Right ventricle myocardium inferior (tissue), 1 donor: ENCODE measurements around the gene KRT82. TPM values are rescaled to one million over a fixed set of nuclear protein-coding genes. Genes with fewer than 3 reads are reported as not detected.
"Not testable (repeated sequence)": the region's sequence is repeated elsewhere in the genome, so short reads cannot be mapped to it uniquely, and the experiment has no call there.

Experiments used
- ATAC-seq: fragments of 200-7000 bp; cut with Tn5 transposase; one replicate; pipeline ENCODE4 v1.9.1; 2020; ENCODE audit warnings: mild to moderate bottlenecking, moderate library complexity
- DNase-seq: peaks from one replicate; pipeline ENCODE4 v3.0.0; 2021; ENCODE audit errors: missing footprints
- intact Hi-C: fragments of 100-400 bp; cut with DNase I; formaldehyde crosslinking; loops from one replicate; pipeline ENCODE4 v1.11.0; 2022
- total RNA-seq: library from RNA; stranded (reverse); fragmentation: NEBNext Ultra II Directional; extraction: Animal tissue kit (Norgen Biotek cat#: 25700); gene quantifications from one replicate; pipeline ENCODE4 v1.2.1, GENCODE V29; 2021
- donor health status: DM: no; HTN: yes; CAD: no; lungs with severe emphysema.

The KRT82 gene
- total RNA-seq, 1 donor from 2014 or later: not detected

DNA sequence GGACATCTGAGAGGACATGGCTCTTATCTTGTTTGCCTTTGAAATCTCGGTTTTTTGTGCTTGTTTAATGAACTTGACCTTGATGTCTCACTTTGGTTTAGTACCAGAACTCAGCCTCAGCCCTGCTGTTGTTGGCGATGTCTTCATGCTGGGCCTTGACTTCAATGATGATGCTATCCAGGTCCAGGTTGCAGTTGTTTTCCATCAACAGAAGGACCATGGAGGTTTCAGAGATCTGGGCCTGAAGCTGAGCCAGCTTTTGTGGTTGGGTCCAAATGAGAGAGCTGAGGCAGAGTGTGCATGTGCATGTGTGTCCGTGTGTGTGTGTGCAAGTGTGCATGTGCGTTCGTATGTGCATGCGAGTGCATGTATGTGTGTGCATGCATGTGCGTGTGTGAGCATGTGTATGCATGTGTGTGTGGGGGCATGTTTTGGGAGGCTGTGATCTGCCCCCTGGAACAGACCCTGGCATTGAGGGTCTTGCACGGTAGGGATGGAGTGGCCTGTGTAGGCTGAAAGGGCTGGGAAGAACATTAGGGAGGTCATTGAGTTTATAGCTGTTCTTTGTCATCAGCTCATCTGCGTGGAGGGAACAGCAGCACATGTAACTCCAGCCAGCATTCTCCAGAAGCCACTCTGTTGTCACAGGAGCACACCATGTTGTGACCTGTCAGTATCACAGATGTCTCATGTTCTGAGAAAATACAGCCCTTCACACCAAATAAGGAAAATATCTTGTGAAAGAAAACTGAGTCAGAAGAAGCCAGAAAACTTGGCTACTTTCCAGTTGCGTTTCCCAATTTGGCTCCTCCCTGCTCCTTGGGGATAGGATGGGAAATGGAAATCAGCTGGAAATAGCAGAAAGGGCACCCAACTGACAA is 10.0 kb upstream of the KRT82 start:
- ATAC-seq (peak; percentile 95), DNase-seq (no peak)
- intact Hi-C loops: no loop called here

DNA sequence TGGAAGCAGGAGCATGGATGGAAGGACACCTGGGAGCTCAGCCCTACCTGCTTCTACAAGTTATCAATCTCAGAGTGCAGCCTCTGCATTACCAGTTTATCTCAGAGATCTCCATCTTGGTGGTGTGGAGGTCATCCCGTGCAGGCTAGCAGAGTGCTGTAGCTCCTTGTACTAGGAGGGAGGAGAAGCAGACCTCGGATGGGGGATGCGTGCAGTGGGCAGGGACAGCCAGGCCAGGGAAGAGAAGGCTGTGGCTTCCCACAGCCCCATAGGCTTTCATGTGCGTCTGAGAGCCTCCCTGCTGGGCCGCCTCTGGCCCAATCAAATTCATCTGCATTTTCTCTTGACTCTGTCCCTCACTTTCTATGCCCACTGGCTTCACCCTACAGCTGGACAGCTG is 8.8 kb upstream of the KRT82 start:
- DNase-seq: no peak
- intact Hi-C loops: no loop called here
- no peak for ATAC-seq

DNA sequence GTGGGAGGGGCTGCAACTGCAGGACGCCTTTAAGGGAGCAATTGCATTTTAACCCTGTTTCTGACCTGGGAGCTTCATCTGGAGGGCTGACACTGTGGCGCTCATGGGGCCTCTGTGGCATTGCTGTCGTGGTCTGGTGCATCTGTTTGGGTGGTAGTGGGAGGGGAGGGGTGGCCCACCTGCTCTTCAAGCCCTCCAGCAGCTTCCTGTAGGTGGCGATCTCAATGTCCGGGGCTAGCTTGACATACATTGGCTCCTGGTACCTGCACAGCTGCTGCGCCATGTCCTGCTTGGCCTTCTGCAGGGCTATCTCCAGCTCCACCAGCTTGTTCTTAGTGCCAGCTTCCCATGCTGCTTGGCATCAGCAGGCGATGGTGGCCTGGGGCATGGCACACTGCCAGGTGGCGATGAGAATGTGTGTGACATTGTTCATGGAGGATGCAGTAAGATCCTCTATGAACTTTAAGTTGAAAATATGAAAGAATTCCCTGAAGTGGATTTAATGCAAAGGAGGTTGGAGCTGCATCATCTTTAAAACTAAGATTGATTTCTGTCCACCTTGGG is 7.7 kb upstream of the KRT82 start:
- ATAC-seq: no peak
- intact Hi-C loops: no loop called here

DNA sequence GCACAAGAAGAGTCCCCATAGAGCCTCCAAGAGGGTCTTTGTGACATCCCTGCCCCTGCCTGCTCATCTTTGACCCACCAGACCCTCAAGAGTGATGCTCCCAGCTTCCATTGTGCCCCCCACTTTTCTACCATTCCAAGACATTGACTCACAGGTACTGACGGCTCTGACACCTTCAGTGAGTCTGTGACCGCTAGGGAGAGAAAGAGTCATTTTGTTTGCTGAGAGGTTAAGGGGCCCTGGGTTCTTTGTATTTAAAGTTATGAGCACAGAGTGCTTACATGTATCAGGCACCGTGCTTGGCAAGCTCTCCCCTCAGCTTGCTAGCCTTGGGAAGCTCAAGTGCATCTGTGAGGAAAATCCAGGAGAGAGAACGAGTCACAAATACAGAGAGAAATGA is 7.1 kb upstream of the KRT82 start:
- ATAC-seq: no peak
- intact Hi-C loops: no loop called here
- DNase-seq: no peak

More for the DNA sequence above, 7.7 kb upstream of the KRT82 start:
- DNase-seq: no peak

DNA sequence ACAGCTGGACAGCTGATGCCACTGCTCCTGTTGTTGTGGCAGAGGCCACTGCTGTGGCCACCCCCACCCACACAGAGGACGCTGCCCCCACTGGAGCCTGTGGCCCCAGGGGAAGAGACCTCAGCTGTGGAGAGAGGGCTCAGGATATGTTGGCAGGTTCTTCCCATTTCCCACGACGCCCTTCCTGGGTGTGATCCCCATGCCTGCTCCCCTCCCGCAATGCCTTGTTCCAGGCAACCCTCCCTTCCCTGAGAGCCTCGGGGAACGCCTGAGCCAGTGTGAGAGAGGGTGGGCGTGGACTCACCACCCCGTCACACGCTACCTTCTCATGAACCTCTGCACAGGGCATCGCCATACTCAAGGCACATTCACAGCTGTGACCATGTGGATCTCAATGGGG is 5.7 kb upstream of the KRT82 start:
- no peak for ATAC-seq
- DNase-seq: no peak
- intact Hi-C loops: no loop called here

DNA sequence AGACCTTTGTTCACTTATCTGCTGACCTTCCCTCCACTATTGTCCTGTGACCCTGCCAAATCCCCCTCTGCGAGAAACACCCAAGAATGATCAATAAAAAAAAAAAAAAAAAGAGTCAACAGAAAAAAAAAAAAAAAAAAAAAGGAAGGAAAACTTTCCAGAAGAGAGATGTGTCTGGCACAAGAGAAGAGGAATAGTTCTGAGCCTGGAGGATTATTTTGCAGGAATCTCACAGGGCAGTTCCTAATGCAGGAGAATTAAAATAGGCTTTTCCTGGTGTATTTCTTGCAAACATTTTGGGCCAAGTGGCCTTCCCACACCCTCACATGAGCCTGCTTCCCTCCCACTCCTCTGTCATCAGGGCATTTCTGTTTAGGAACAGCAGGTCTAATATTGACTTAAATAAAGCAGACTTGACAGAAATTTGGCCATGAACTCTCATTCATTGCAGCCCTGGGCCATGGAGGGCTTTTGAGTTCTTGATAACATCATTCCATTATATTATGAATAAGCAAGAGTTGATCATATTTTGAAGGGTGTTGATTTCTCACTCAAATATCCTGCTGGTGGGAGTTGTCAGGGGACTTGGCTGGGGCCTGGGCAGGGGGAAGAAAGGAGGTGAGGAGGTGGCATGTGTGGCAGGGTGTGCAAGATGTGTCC is 4.6 kb upstream of the KRT82 start:
- ATAC-seq, DNase-seq, intact Hi-C loops: not testable (repeated sequence)

DNA sequence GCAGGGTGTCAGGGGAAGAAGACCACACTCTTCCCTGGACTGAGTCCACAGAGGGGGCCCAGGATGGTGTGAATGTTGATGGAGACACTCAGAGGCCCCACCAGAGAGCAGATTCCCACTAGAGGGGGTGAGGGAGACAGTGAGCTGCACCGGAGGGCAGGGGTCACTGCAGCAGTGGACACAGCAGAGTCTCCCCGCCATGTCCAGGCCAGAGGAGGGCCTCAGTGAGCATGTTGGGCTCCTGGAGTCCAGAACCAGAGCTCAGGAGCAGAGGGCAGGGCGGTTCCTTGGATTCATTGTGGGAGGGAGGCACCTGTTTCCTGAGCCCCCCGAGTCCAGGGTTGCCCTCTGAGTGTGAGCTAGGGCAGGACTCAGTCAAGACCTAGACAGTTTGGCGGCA is 1.8 kb upstream of the KRT82 start:
- no peak for ATAC-seq
- no peak for DNase-seq
- intact Hi-C loops: no loop called here

DNA sequence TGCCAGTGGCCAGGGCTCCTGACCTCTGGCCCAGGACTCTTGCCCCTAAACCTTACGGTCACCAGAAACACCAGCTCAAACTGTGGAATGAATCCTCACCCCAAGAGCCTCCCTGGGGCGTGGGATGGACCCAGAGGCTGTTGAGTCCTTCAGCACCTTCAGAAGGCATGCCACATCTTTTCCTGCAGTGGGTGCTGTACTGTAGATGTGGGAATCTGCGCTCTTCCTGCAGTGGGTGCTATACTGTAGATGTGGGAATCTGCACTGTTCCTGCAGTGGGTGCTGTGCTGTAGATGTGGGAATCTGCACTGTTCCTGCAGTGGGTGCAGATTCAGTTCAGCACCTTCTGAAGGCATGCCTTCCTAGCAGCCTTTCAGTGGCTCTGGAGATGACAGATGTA is 1.2 kb downstream of the KRT82 start:
- no peak for DNase-seq

DNA sequence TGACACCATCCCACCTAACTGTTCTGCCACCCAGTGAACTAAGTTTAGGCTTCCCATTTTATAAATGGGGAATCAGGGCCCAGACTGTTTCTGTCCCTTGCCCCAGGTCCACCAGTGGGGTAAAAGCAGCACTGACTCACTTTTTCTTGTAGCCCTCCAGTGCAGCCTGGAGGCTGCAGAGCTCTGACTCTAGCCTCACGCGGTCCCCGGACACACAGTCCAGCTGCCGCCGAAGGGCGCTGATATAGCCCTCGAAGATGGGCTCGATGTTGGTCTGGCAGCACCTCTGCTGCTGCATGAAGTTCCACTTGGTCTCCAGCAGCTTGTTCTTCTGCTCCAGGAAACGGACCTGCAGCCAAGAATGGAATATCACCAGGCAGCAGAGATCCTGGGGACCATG is 2.6 kb downstream of the KRT82 start:
- intact Hi-C loops: no loop called here
- ATAC-seq (no peak), DNase-seq (no peak)

More for the DNA sequence above, 1.2 kb downstream of the KRT82 start:
- ATAC-seq: no peak
- intact Hi-C loops: no loop called here

DNA sequence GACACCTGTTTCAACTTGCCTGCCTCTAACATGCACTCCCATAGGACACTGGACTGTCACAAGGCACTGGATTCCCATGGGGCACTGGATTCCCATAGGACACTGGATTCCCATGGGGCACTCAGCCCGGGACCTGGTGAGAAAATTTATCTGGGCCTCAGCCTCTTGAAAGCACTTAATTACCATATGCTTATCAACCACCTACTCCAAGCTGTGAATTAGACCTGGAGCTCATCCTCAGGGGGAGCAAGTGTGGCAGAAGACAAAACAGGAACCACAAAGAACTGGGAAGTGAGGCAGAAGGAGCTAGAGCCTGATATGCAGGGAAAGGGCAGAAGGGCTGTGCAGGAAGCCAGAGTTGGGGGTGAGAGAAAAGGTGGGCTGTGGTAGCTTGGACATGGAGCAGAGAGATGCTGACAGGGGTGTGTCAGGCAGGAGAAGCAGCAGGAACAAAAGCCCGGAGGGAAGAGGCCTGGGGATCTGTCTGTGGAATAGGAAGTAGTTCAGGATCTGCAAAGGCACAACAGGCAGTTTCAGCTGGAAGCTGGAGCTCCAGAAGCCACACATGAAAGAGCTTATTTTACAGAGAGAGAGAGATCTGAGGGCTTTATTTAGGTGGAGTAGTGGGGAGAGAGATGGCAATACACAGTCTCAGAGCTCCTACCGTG is 3.1 kb downstream of the KRT82 start:
- no peak for DNase-seq
- intact Hi-C loops: no loop called here

DNA sequence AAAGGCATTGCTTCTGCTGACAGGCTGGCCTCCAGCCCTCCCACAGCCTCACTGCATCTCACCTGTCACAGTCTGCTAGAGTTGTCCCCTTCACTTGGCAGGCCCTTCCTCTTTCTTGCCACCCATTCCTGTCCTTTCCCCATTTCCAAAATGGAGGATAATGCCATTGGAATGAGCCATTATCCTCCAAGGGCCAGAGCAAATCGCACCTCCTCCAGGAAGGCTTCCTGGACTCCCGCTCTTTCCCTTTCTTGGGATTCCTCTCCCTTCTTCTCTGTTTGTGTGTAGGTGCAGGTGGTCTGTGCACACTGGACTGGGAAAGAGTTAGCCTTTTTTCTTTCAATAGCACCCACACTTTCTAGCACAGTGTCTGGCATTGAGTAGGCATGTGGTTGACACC is 3.8 kb downstream of the KRT82 start:
- intact Hi-C loops: no loop called here
- no peak for DNase-seq
- ATAC-seq: no peak

More for the DNA sequence above, 3.1 kb downstream of the KRT82 start:
- ATAC-seq: no peak

DNA sequence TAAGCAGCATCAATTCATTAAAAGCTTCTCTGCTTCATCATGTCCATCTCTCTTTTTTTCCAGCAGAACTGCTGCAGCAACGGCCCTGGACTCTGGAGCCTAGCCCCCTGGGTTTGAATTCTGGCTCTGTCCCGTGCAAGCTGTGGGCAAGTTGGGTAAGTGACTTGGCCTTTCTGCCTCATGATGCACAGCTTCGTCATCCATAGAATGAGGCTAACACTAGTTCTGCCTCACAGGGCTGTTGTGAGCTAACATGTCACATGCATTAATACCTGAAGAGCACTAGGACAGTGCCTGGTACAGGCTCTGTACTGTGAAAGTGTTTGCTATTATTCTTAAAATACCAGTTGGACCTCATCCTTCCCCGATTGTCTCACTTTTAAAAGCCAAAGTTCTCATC is 4.2 kb downstream of the KRT82 start:
- ATAC-seq (no peak), DNase-seq (no peak)
- intact Hi-C loops: no loop called here

DNA sequence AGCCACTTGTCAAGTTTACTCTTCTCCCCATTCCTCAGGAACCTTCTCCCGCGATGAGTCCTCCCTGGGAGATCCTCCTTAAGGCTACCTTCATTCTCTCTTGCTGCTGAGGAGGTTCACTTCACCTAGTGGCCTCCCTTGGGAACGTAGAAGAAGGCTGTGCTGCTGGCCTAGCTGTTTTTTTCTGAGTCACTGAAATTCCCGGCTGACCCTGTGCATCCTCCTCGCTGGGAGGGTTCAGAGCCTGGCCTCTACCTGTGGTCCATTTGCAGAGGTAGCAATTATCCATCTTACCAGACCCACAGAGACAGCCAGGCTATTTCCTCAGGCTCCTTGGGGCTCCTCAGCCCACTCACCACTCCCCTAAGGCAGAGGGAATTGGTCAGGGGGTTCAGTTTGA is 4.6 kb downstream of the KRT82 start:
- ATAC-seq: no peak
- intact Hi-C loops: no loop called here
- DNase-seq: no peak

DNA sequence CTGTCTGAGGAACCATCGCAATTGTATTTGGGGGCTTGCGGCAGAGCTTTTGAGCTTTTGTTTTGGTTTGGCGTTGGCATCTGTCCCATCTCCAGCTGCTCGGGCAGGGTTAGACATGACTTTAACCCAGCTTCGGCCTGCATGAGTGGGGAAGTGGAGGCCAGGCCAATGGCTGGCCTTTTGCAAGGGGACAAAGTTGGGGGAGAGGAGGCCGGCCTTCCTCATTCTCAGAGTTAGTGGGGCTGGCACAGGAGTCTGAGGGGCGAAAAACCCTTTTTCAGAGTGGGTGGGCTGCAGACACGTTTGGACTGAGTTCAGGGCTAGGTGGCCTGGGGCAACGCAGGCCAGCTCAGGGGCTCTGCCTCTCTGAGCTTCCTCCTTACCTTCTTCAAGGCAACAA is 5.2 kb downstream of the KRT82 start:
- no peak for DNase-seq
- ATAC-seq: no peak
- intact Hi-C loops: no loop called here

DNA sequence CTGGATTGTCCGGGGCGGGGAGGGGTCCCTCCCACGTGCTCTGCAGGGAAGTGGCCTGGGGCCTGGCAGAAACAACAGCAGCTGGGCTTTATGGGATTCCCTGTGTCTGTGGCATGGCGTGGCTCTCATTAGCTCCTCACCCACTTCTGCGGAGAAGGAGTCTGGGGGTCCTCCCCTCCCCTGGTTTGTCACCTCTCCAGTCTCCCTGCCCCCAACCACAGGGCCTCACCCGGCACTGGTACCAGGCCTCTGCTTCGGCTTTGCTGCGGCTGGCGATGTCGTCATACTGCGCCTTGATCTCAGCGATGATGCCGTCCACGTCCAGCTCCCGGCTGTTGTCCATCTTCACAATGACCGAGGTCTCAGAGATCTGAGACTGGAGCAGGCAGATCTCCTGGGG is 6.4 kb downstream of the KRT82 start:
- DNase-seq (no peak), ATAC-seq (no peak)
- intact Hi-C loops: no loop called here

DNA sequence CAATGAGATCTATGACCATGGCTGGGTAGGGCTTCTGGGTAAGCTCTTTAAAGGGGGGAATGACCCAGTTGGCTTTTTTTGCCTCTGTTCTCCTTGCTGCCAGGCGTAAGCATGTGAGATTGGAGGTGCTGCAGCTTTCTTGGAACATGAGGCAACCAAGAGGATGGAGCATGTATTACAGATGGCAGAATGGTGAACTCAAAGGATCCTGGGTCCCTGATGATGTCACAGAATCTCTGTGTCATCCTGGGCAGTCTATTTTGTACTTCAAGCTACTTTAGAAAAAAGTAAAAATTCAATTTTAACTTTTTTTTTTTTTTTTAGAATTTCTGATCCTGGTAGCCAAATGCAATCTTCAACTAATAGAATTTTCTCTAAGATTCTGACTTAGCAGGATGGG is 8.0 kb downstream of the KRT82 start:
- intact Hi-C loops: no loop called here
- ATAC-seq (no peak), DNase-seq (no peak)

DNA sequence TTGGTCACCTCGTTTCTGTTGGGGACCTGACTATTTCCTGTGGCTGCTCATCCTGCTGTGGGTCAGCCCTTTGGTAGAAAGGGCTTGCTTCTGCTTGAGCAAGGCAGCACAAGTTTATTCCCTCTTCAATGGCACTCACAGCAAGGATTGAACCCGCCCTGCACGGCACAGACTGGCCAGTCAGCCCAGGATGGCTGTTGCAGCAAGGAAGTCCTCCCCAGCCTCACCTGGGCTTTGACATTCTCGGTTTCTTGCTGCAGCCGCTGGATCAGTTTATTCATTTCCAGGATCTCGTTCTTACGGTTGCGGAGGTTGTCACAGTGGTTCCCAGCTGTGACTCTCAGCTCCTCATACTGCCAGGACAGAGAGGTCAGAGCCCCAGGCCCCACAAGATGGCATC is 9.5 kb downstream of the KRT82 start:
- no peak for ATAC-seq
- no peak for DNase-seq
- intact Hi-C loops: no loop called here

DNA sequence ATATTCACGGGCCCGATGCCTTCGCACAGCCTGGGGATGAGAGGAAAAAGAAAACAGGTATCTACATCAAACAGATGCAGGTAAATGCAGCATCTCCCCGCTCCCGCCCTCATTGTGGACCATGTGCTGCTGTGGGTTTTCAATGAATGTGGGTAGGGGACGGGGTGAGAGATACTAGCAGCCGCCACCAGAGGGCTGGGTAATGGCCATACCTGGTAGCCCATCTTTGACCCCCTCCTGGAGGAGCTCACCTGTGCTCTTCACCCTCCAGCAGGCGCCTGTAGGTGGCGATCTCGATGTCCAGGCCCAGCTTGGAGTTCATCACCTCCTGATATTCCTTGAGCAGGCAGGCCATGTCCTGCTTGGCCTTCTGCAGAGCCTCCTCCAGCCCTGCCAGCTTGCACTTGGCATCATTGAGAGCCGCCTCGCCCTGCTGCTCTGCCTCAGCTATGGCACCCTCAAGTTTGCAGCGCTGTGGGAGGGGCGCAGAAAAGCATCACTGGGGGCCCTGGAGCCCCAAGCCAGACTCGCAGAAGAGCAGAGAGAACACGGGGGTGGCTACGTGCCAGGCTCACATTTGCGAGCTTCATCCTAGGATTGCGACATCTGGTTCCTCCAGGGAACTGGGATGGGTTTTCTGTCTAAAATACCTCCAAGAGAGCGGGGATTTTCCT is 10.2 kb downstream of the KRT82 start:
- intact Hi-C loops: no loop called here
- no peak for DNase-seq
- ATAC-seq: no peak

DNA sequence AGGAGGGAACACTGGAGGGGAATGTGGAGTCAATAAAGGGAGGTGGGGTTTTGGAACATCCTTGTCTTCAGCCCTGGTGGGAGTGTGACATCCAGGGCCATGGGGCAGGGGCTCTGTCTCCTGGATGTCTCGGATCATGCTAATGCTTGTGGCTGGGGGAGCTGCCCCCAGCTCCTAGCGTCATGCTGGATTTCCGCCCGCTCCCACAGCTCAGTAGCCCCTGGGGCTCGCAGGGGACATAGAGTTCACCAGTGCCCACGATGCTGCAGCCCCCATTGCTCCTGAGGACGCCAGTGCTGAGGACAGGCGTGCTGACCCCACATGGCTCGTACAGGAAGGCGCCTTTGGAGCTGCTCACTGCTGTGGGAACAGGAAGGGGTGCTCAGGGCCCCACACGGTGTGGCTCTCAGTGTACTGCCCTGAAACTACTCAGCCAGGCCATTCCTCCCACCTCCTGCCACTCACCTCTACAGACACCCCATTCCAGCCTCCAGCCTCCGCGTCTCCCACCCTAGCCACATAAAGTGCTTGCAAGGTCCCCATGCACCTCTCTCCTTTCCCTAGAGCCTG is 11.2 kb downstream of the KRT82 start:
- intact Hi-C loops: no loop called here
- no peak for DNase-seq
- no peak for ATAC-seq
